ENCODE data around the gene NTSR1.

The NTSR1 gene

GRCh38 chr20:62768234-62768546 is 59.6 kb downstream of the NTSR1 start:
- no peak for DNase-seq (ENCODE audit: low read depth in 2 of 3, low spot score in 2 of 3)

GRCh38 chr20:62768551-62769287 is 60.1 kb downstream of the NTSR1 start:
- DNase-seq (ENCODE audit: low read depth in 2 of 3, low spot score in 2 of 3), result no peak

- no peak for DNase-seq (ENCODE audit: low read depth in 2 of 3, low spot score in 2 of 3)
These were observed 60.9 kb downstream of the NTSR1 start for GRCh38 chr20:62769346-62770071.

GRCh38 chr20:62770111-62770910 is 61.7 kb downstream of the NTSR1 start:
- DNase-seq (ENCODE audit: low read depth in 2 of 3, low spot score in 2 of 3), result no peak

GRCh38 chr20:62770916-62771315 is 62.3 kb downstream of the NTSR1 start:
- no peak for DNase-seq (ENCODE audit: low read depth in 2 of 3, low spot score in 2 of 3)

GRCh38 chr20:62771396-62772102 is 62.9 kb downstream of the NTSR1 start:
- DNase-seq (ENCODE audit: low read depth in 2 of 3, low spot score in 2 of 3), result no peak

GRCh38 chr20:62772103-62772611 is 63.5 kb downstream of the NTSR1 start:
- DNase-seq (ENCODE audit: low read depth in 2 of 3, low spot score in 2 of 3), result no peak

- DNase-seq (ENCODE audit: low read depth in 2 of 3, low spot score in 2 of 3), result no peak
These were observed 64.0 kb downstream of the NTSR1 start for GRCh38 chr20:62772619-62772989.

GRCh38 chr20:62772990-62773844 is 64.6 kb downstream of the NTSR1 start:
- no peak for DNase-seq (ENCODE audit: low read depth in 2 of 3, low spot score in 2 of 3)

- no peak for DNase-seq (ENCODE audit: low read depth in 2 of 3, low spot score in 2 of 3)
These were observed 65.4 kb downstream of the NTSR1 start for GRCh38 chr20:62773845-62774714.

GRCh38 chr20:62774762-62775161 is 66.1 kb downstream of the NTSR1 start:
- DNase-seq (ENCODE audit: low read depth in 2 of 3, low spot score in 2 of 3), result no peak

GRCh38 chr20:62775206-62775605 is 66.6 kb downstream of the NTSR1 start:
- no peak for DNase-seq (ENCODE audit: low read depth in 2 of 3, low spot score in 2 of 3)

- DNase-seq (ENCODE audit: low read depth in 2 of 3, low spot score in 2 of 3), result no peak
These were observed 67.5 kb downstream of the NTSR1 start for GRCh38 chr20:62776035-62776691.

GRCh38 chr20:62776692-62777527 is 68.3 kb downstream of the NTSR1 start:
- peak in 1 of 3 experiments; percentile 31 for DNase-seq (ENCODE audit: low read depth in 2 of 3, low spot score in 2 of 3)

- DNase-seq (ENCODE audit: low read depth in 2 of 3, low spot score in 2 of 3), result no peak
These were observed 68.8 kb downstream of the NTSR1 start for GRCh38 chr20:62777528-62777830.

GRCh38 chr20:62778058-62778457 is 69.4 kb downstream of the NTSR1 start:
- no peak for DNase-seq (ENCODE audit: low read depth in 2 of 3, low spot score in 2 of 3)

- DNase-seq (ENCODE audit: low read depth in 2 of 3, low spot score in 2 of 3), result no peak
These were observed 70.2 kb downstream of the NTSR1 start for GRCh38 chr20:62778601-62779416.

GRCh38 chr20:62779417-62779685 is 70.7 kb downstream of the NTSR1 start:
- DNase-seq (ENCODE audit: low read depth in 2 of 3, low spot score in 2 of 3), result no peak

Measured in activated CD8-positive, alpha-beta memory T cell treated with anti-CD3 and anti-CD28 coated beads for 48 hours (primary cell).